ENCODE results near the gene PPM1K.

Gene PPM1K

GRCh38 chr4:88276952-88277710 lies 7.2 kb downstream of the PPM1K start:
- DNase-seq, result no peak

- DNase-seq, result no peak
These were observed 8.3 kb downstream of the PPM1K start for GRCh38 chr4:88275949-88276515.

GRCh38 chr4:88275516-88275915 lies 8.8 kb downstream of the PPM1K start:
- DNase-seq, result no peak

- no peak for DNase-seq
These were observed 15.4 kb downstream of the PPM1K start for GRCh38 chr4:88268913-88269312.

- no peak for DNase-seq
These were observed 20.0 kb downstream of the PPM1K start for GRCh38 chr4:88264336-88264735.

- no peak for DNase-seq
These were observed 26.6 kb downstream of the PPM1K start for GRCh38 chr4:88257726-88258125.

- DNase-seq, result no peak
These were observed 29.2 kb downstream of the PPM1K start for GRCh38 chr4:88255111-88255510.

DNA sequence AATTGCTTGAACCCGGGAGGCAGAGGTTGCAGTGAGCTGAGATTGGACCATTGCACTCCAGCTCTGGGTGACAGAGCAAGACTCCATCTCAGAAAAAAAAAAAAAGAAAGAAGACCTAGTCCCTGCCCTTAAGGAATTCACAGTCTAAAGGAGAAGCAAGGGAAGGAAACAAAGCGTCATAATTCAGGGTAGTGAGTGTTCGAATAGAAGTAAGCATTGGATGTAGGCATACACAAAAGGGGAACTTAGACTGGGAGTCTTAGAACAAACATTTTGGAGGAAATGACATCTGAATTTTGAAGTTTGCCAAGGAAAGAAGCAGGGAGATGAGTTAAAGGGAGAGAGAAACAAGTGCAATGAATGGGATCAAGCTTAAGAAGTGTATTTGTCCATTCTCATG lies 32.4 kb downstream of the PPM1K start:
- no peak for DNase-seq

DNA sequence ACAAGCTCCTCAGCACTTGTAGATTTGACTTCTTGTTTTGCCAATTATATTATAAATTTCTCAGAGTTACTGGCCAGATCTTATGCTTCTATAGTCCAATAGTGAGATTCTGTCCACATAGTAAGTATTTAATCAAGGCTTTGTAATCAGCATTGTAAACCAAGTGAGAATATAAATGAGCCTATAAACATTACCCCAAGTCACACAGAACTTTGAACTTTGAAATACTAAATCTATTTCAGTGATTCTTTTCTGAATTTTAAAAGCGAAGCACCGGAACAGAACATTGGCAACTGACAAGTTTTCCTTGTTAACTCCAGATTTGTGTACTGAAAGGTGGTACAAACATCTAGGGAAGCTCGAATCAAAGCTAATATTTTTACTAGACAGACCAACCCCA lies 37.2 kb downstream of the PPM1K start:
- no peak for DNase-seq

GRCh38 chr4:88246600-88246999 lies 37.8 kb downstream of the PPM1K start:
- no peak for DNase-seq

- DNase-seq, result no peak
These were observed 39.4 kb downstream of the PPM1K start for GRCh38 chr4:88244816-88245579.

DNA sequence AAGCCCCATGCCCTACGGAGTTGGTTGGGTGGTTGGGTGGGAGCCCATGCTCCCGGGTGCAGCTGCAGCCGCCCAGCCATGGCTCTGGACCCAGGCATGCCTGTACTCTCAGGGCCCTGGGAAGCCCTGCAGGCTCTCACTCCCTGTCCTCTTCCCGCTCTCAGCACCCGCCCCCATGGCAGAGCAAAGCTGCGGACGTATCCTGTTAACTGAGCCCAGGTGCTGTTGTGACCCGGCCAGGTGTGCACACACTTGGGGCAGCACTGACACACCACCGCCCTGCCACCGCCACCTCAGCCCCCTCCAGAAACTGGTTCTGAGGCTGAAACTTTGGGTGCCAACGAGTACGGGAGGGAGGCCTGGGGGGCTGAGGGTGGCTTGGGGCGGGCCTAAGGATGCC lies 40.3 kb downstream of the PPM1K start:
- DNase-seq, result no peak

GRCh38 chr4:88242144-88242543 lies 42.2 kb downstream of the PPM1K start:
- no peak for DNase-seq

DNA sequence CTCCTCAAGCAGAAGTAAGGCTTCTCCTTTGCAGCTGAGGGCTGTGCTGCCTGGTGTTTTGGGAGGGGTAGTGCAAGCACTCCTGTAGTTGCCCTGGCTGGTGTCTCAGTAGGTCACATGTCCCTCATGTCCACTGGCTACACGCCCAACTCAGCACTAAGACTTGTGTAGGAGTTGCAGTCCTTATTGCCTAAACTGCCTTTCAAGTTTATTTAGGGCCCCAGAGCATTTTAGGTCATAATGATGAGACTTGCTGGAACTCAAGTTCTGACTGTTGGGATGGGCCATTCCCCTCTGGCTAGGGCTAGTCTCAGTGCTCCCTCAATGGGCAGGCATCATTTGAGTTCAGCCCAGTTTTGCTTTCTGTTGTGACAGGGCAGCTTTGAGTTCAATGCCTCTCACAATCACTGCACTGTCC lies 44.1 kb downstream of the PPM1K start:
- no peak for DNase-seq

- no peak for DNase-seq
These were observed 53.2 kb downstream of the PPM1K start for GRCh38 chr4:88230969-88231771.

DNA sequence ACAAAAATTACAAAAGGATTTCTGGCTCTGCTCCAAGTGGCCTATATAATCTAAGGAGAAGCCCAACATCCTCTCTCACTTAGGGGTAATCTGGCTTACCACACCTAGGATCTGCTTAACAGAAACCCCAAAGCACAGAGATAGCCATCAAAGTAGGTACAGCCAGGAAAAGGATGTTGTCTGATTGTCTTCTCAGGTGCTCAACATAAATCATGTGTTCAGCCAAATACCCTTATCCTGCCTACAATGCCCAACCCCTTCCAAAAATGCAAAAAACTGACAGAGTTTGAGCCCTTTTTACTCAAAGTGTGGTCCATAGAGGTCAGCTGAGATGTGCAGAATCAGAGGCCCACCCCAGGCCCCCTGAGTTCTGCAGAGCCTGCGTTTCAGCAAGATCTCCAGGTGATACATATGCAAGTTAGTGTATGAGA lies 53.9 kb downstream of the PPM1K start:
- no peak for DNase-seq

DNA sequence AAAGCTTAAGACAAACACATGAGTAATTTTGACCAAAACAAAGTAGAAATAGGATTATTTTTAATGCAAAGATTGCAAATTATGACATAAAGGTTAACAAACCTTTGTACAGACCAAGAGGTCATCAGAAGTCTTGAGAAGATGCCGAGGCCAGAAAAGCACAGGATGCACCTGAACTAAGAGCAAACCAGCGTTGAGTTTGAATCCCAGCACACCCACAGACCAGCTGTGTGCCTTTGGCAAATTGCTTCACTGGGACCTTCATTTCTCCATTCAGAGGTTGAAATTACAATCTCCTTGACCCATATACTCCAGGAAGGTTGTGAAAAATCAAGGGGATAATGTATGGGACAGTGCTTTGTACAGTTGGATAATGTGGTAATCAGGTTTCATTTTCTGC lies 56.6 kb downstream of the PPM1K start:
- DNase-seq, result no peak

DNA sequence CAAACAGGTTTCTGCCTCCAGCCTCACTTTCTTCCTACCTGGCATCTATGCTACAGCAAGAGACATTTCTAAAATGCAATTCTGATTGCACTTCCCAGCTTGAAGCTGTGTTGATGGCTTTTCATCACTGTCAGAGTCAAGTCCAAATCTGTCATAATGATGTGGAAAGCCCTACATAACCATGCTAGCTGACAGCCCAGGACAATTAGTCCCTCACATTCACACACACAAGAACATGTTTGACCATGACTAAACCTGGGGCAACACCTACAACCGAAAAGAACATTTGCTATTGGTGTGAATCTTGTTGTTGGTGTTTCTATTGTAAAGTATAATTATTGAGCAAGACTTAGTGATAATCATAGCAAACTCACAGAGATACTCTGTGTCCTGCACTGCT lies 58.2 kb downstream of the PPM1K start:
- no peak for DNase-seq

DNA sequence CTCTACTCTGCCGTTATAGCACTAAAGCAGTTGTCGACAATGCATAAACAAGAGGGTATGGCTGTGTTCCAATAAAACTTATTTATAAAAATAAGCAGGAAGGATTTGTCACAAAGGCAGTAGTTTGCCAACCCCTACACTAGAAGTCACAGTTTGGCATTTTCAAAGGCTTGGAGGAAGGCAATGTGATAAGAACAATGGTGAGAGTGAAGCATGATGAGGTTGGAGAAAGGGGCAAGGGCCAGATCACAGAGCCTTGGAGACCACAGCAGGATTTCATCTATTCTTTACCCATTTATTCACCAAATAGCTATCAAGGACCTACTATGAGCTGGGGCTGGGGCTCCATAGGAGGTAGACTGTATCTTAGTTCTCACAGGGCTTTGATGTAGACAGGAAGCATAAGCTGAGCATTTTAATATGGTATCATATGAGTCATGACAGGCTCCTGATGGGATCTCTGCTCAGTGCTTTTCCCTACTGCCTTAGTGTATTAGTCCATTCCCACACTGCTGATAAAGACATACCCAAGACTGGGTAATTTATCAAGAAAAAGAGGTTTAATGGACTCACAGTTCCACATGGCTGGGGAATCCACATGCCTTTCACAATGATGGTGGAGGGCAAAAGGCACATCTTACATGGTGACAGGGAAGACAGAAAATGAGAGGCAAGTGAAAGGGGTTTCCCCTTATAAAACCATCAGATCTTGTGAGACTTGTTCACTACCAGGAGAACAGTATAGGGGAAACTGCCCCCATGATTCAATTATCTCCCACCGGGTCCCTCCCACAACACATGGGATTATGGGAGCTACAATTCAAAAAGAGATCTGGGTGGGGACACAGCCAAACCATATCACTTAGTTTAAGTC lies 58.9 kb downstream of the PPM1K start:
- DNase-seq, result no peak

DNA sequence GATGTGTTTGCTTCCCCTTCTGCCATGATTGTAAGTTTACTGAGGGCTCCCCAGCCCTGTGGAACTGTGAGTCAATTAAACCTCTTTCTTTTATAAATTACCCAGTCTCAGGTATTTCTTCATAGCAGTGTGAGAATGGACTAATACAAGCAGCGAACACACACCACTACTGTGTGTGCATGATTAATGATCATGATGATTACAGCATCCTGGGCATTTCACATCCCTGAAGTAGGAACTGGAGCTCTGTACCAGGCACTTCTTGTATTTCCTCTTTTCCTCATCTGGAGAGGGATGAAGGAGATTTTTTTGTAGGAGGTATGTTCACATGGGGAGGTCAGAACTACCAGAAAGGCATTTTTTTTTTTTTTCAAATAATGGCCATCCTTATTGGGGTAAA lies 60.8 kb downstream of the PPM1K start:
- DNase-seq, result no peak

DNA sequence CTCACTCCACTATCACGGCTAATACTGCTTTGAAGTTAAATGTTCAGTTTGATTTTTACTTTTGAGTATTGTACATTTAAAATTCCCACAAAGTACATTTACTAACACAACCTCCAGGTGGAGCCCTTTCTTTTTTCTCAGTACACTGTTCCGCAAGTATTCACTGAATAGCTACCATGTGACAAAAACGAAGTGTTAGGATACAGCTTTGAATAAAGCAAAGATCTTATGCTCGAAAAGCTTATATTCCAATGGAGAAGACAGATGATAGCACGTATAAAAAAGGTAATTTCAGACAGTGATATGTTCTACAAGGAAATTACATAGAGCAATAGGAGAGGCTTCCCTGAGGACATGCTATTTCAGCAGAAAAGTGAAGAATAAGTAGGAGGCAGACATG lies 65.3 kb downstream of the PPM1K start:
- peak; percentile 23 for DNase-seq

DNA sequence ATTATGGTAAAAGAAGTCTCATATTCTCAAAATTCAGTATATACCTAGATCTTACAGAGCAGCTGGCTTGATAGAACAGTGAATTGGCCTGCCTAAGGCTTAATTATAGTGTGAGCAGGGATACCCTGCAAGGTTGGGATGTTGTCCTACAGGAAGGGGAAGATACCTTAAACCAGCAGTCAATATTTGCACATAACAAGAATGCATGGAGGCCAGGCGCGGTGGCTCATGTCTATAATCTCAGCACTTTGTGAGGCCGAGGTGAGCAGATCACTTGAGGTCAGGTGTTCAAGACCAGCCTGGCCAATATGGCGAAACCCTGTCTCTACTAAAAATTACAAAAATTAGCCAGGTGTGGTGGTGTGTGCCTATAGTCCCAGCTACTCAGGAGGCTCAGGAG lies 67.2 kb downstream of the PPM1K start:
- DNase-seq, result no peak

Measured in NCI-H187 treated with DMSO at 0.1 percent for 48 hours (cell line).